ENCODE data around the gene THTPA.

- TF ChIP-seq POLR2A (IDR thresholded peaks at IDR 0.05) (no peak), CTCF (IDR thresholded peaks at IDR 0.05) (no peak)
Observed at GRCh38 chr14:23564876-23565275, 8.8 kb downstream of the THTPA start.
